WI38 (cell line): ENCODE measurements around the gene CRELD2.

ENCODE experiments used
- H3K4me3 ChIP-seq: 2 replicates; pipeline ENCODE4 v1.5.1; 2011; ENCODE audit warnings: low read depth, mild to moderate bottlenecking, control low read depth, low read length
- CTCF ChIP-seq: IDR thresholded peaks from 2 replicates; pipeline ENCODE4 v1.5.1; 2012; ENCODE audit warnings: low read depth, mild to moderate bottlenecking, control low read depth, low read length

CRELD2 gene

GRCh38 chr22:49922926-49923325 lies 4.5 kb downstream of the CRELD2 start:
- H3K4me3 ChIP-seq = no peak overlapping the region
- TF ChIP-seq CTCF = no peak

GRCh38 chr22:49923445-49923844 lies 5.0 kb downstream of the CRELD2 start:
- no peak overlapping the region for H3K4me3 ChIP-seq
- TF ChIP-seq CTCF = peak; percentile 49; the same call in 1 of the 2 replicates

GRCh38 chr22:49924113-49924833 lies 5.8 kb downstream of the CRELD2 start:
- TF ChIP-seq CTCF = no peak
- H3K4me3 ChIP-seq = no peak overlapping the region

DNA sequence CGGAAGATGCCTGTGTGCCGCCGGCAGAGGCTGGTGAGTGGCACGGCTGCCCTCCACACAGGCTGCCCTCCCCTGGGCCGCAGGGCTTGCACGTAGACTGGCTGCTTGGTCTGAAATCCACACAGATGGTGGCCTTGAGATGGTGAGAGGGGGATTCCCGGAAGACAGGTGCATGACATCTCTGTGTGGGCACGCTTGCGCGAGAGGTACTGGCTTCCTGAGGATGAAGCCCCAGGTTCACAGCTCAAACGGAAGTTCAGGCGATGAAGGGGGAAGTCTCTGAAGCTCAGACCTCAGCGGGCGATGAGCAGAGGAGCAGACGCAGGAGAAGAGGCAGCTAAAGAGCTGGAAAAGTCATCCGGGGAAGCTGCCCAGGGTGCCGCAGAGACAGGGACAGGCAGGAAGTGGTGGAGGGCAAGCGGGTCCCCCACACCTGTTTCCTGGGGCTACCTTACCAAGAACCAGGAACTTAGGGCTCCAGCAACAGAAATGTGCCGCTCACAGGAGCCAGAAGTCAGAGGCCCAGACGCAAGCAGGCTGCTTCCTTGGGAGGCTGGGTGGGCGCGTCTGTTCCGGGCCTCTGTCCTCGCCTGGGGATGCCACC lies 7.2 kb downstream of the CRELD2 start:
- no peak for TF ChIP-seq CTCF
- no peak overlapping the region for H3K4me3 ChIP-seq

- no peak overlapping the region for H3K4me3 ChIP-seq
- TF ChIP-seq CTCF = no peak
Observed at GRCh38 chr22:49926916-49927315, 8.5 kb downstream of the CRELD2 start.

- H3K4me3 ChIP-seq = no peak overlapping the region
- no peak for TF ChIP-seq CTCF
Observed at GRCh38 chr22:49927483-49928184, 9.2 kb downstream of the CRELD2 start.

DNA sequence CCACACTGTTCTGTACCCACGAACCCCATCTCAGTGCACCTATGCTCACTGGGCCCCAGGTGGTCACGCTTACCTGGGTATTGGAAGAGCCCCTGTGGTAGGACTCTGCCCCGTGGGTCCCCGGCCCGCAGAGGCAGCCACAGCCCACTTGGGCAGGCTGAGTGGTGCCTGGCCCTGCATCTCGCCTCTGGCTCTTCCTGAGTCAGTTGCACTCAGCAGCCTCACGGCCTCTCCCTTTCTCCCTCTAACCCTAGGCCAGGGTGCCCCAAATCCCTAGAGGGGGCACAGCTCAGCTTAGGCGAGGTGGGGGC lies 9.7 kb downstream of the CRELD2 start:
- no peak for TF ChIP-seq CTCF
- H3K4me3 ChIP-seq = no peak overlapping the region
